Panc1 (cell line): ENCODE data around the gene WDR90.

Experiments
- POLR2AphosphoS5 ChIP-seq: IDR thresholded peaks from 2 replicates; pipeline ENCODE4 v1.6.1; 2012; ENCODE audit warnings: mild to moderate bottlenecking, low read depth, low read length, moderate library complexity
- REST ChIP-seq, 2 experiments: IDR thresholded peaks; 2 replicates each; pipeline ENCODE4 v1.6.1; 2011 to 2012; ENCODE audit warnings: low read depth in 2 of 2, control low read depth in 1 of 2, low read length in 1 of 2, mild to moderate bottlenecking in 1 of 2, moderate library complexity in 1 of 2; ENCODE audit not compliant: insufficient read depth in 1 of 2
- SIN3A ChIP-seq: IDR thresholded peaks from 2 replicates; pipeline ENCODE4 v1.6.1; 2012; ENCODE audit warnings: low read depth, mild to moderate bottlenecking, low read length, moderate library complexity, borderline replicate concordance; ENCODE audit not compliant: insufficient read depth
- TCF7L2 ChIP-seq: IDR thresholded peaks from 2 replicates; pipeline ENCODE4 v1.6.1; 2011; ENCODE audit warnings: mild to moderate bottlenecking, low read depth, low read length, inconsistent platforms
- TF ChIP-seq, protein P1 (sequence below): fragments of 450-650 bp; IDR thresholded peaks from 2 replicates; pipeline ENCODE4 v1.5.1; 2017; ENCODE audit warnings: mild to moderate bottlenecking

- TF ChIP-seq POLR2AphosphoS5 (no peak), REST (IDR thresholded peaks at IDR 0.05; ENCODE audit: insufficient read depth in 1 of 2, low read depth in 2 of 2, low read length in 1 of 2) (no peak), SIN3A (no peak), TCF7L2 (no peak; the same call in 1 of the 2 replicates)
- TF ChIP-seq, protein P1, sequence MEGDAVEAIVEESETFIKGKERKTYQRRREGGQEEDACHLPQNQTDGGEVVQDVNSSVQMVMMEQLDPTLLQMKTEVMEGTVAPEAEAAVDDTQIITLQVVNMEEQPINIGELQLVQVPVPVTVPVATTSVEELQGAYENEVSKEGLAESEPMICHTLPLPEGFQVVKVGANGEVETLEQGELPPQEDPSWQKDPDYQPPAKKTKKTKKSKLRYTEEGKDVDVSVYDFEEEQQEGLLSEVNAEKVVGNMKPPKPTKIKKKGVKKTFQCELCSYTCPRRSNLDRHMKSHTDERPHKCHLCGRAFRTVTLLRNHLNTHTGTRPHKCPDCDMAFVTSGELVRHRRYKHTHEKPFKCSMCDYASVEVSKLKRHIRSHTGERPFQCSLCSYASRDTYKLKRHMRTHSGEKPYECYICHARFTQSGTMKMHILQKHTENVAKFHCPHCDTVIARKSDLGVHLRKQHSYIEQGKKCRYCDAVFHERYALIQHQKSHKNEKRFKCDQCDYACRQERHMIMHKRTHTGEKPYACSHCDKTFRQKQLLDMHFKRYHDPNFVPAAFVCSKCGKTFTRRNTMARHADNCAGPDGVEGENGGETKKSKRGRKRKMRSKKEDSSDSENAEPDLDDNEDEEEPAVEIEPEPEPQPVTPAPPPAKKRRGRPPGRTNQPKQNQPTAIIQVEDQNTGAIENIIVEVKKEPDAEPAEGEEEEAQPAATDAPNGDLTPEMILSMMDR: no peak
Measured at GRCh38 chr16:635573-636205, 13.5 kb upstream of the WDR90 start.
